HG03558 (cell line): ENCODE measurements around the gene SSNA1.

Experiments
- ATAC-seq: cut with Tn5 transposase; IDR thresholded peaks from one replicate; pipeline ENCODE4 v1.9.1; 2021; ENCODE audit warnings: moderate number of reproducible peaks; ENCODE audit not compliant: unreplicated experiment; ENCODE audit errors: extremely low read depth

SSNA1 gene

DNA sequence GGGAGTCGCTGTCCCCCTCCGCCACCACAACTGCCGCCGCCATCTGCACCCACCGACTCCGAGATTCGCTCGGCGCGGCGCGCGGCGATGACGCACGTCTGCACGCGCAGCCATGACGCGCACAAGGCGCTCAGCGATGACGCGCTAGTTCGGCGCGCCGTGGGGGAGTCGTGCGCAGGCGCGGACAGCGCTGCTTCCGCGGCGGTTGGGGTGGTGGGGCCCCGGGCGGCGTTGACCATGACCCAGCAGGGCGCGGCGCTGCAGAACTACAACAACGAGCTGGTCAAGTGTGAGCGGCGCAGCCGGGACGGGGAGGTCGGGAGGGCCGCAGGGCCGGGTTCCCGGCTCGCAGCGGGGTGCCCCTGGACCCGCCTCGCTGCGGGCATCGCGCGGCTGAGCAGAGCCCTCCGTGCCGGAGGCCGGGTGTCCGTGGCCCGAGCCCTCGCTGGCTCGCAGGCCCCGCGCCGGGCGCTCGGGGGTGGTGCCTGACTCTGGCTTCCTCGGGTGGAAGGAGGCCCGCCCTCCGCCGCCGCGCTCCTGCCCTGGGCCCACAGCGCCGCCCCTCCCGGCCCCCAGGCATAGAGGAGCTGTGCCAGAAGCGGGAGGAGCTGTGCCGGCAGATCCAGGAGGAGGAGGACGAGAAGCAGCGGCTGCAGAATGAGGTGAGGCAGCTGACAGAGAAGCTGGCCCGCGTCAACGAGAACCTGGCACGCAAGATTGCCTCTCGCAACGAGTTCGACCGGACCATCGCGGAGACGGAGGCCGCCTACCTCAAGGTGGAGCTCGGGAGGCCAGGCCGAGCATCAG lies at the start of gene SSNA1, which contains the start of gene ANAPC2:
SSNA1 (plus strand) TSS at position 187 of the 807 bp plus-strand sequence; CDS start at position 238, 51 bp downstream.
ANAPC2 (minus strand) TSS at position 71 of the 807 bp plus-strand sequence; CDS start at position 43, 28 bp downstream.
- peak; percentile 63 for ATAC-seq

GRCh38 chr9:137138722-137139467 lies 49.6 kb upstream of the SSNA1 start, which contains the start of gene GRIN1:
Gene GRIN1 (plus strand): TSS chr9:137139154. CDS start chr9:137139487, 333 bp downstream.
- no peak for ATAC-seq

DNA sequence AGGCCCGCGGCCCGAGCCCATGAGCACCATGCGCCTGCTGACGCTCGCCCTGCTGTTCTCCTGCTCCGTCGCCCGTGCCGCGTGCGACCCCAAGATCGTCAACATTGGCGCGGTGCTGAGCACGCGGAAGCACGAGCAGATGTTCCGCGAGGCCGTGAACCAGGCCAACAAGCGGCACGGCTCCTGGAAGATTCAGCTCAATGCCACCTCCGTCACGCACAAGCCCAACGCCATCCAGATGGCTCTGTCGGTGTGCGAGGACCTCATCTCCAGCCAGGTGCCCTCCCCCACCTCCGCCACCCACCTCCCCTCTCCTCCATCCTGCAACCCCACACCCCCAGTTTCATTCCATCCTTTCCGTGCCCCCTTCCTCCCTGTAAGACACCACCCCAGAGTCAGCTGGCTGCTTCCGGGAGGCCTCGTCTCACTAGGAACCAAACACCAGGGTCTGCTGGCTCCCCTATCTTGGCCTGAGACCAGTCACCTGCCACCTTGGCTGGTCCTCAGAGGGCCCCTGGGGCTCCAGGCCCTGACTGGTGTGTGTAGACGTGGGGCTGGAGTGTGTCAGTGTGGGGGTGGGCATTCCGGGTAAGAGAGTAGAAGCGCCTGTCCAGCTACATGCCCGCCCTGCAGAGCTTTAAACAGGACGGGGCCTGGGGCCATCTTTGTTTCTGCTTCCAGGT lies 48.9 kb upstream of the SSNA1 start:
- no peak for ATAC-seq

DNA sequence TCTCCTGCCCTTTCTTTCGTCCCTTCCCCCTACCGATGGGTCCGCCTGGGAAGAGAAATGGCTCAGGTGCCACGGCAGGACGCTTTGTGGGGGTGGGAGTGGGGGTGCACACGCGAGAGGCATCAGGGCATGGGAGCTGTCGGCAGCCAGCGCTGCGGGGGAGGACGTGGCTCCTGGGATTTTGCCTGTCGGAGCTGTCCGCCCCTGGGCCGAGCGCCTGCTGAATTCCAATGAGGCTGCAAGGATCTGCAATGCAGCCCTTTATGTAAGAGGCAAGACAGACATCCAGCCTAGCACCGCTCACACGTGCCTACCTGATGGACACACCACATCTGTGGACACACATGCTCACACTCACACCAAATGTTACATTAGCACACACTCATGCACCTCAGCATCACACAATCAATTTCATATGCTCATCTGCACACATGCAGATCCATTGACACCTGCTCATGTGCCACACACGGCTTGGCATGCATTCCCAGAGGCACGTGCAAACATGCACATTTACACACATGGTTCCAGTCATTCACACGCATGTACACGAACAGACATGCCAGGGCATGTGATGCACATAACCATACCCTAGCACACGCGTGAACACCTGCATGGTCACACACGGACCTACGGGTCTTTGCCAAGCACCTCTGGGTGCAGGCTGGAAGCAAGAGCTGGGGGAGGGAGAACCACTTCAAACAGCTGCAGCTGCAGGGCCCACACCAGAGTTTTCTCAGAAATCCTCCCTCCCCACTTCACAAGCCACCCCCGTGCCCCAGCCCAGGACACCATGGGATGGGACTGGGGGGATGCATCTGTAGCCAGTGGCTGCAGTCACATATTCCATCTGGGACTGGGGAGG lies 48.1 kb upstream of the SSNA1 start:
- ATAC-seq: no peak

DNA sequence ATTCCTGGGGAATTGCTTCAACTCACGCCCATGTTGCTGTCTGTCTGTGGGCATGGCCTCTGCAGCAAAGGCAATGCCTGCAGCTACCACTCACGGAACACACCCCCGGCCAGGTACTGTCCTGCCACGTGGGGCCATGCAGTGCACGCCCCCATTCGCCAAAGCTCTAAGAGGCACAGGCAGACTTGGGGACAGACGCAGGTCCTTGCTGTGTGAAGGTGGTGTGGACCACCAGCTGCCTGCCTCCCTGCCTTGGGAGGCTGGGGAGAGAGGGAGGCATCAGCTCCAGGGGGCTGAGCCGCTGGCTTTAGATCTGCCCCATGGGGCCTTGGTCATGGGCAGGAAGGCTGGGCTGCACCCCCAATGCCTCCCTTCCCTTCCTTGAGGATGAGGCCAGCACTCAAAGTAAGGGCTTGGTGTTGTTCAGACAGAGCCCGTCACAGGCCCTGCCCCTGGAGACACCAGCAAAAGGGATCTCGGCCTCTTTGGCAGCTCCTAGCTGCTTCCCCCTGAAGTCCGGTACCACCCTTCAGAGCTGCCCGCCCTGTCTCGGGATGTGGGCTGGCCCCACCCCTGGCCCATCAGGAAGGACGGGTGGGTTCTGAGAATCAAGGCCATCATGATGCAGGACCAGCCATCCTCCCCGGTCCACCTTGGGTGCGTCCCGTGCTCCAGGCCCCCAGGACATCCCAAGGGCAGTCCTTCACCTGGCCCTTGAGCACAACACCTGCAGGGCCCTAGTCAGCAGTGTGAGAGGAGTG lies 47.2 kb upstream of the SSNA1 start:
- no peak for ATAC-seq

DNA sequence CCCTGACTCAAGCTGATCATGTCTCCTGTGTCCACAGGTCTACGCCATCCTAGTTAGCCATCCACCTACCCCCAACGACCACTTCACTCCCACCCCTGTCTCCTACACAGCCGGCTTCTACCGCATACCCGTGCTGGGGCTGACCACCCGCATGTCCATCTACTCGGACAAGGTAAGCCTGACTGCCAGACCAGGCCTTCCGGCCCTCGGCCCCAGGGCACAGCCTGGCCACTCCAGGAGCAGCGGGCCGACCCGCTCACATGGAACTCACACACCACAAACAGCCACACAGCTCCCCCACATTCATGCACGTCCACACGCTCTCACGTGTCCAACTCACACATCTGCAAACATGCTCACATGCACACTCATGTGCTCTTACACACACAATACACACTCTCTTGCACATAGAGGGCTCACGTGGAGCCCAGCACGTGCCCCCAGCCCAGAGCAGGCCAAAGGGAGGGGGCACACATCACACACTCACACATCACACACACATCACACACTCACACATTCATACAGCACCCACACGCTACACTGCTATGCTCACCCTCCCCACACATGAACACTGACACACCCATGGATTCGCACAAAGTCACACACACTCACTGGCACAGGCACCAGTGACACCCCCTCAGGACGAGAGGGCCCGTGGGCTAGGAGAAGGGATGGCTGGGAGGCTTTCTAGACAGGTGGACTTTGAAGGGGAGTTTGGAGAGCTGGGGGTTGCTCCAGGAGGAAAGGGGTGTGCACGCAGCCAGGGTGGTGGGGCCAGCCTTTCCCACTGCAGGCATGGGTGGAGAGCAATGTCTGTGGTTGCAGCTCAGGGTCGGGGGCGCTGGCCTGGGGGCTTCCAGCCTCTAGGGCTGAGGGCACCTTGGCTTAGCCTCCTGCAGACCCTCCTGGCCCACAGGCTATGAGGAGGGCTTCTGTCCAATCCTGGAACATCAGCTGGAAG lies 46.2 kb upstream of the SSNA1 start:
- ATAC-seq: no peak

DNA sequence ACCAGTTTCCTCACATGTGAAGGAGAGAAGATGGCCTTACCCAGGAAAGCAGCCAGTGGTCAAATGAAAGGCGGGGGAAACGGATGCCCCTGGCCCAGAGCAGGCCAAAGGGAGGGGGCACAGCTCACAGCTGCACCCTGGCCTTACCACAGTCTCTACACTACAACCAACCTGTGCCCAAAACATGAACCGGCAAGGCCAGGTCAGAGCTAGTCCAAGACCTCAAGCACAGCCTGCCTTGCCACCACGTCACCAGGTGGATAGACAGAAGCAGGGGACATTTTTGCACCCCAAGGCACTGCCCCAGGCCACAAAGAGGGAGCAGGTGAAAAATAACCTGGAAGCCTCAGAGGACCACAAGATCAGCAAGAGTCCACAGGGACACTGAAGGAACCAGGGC lies 45.0 kb upstream of the SSNA1 start:
- no peak for ATAC-seq

DNA sequence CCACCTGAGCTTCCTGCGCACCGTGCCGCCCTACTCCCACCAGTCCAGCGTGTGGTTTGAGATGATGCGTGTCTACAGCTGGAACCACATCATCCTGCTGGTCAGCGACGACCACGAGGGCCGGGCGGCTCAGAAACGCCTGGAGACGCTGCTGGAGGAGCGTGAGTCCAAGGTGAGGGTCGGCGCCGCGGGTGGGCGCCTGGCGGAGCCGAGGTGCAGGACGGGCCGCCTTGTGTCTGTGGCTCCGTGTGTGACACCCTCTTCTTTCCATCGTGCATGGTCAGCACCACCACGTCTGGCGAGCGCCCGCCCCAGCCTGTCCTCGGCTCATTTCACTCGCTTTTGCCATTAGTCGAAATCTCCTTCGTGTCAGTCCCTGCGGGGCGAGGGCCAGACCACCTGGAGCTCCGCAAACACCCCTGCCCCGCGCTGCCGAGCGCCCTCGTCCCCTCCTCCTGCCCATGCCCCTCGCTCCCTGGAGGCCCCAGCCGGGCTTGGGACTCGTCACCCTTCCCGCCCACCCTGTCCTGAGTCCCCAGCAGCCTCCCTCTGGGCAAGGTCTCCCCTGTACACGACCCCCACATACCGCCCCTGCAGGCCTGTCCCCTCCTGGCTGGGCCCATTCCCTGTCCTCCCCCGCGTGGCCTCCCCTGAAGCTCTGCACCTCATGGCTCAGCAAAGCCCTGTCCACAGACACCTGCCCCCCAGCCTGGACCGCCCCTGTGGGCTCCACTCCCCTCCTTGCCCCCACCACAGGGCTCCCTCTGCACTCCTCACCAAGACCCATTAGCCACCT lies 42.5 kb upstream of the SSNA1 start:
- ATAC-seq: no peak

GRCh38 chr9:137146527-137146918 lies 42.0 kb upstream of the SSNA1 start:
- no peak for ATAC-seq

- no peak for ATAC-seq
These were observed 41.2 kb upstream of the SSNA1 start for GRCh38 chr9:137147091-137147792.

GRCh38 chr9:137147793-137148160 lies 40.7 kb upstream of the SSNA1 start:
- no peak for ATAC-seq

DNA sequence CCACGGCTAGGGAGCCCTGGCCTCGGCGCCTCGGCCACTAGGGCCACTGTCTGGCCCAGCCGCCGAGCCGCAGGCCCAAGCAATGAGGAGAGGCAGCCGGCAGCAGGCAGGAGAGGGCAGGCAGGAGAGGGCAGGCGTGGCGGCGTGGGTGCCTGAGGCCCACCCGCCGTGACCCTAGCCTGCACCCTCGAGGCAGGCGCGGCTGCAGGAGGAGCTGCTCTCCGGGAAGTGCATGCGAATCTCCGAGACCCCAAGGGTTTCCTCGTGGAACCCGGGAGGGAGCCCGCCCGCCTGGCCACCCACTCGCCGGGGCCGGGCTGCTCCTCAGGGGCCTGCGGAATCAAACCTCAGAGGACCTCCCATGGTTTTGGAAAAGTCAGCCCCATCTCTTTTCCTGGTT lies 40.2 kb upstream of the SSNA1 start:
- no peak for ATAC-seq

- no peak for ATAC-seq
These were observed 39.8 kb upstream of the SSNA1 start for GRCh38 chr9:137148661-137149060.

- no peak for ATAC-seq
These were observed 39.1 kb upstream of the SSNA1 start for GRCh38 chr9:137149363-137149762.

DNA sequence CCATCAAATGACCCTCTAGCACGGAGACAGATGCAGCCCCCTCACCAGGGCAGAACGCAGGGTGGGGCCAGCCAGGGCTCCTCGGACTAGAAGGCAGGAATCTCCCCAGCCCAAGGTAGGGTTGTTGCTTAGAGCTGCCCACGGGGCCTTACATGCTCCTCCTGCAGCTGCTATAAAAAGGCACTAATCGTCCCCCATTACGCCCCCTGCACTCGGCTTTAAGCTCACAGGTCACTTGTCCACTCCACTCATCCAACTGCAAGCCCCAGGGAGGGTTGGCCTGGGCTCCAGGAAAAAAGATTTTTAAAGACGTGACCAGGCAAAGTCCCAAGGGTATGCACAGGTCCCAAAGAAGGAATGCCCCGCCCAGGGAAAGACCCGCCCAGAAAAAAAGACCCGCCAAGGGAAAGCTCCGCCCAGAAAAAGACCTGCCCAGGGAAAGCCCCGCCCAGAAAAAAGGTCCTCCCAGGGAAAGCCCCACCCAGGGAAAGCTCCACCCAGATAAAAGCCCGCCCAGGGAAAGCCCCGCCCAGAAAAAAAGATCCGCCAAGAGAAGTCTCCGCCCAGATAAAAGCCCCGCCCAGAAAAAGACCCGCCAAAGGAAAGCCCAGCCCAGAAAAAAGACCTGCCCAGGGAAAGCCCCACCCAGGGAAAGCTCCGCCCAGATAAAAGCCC lies 38.4 kb upstream of the SSNA1 start:
- no peak for ATAC-seq
